ENCODE data around the gene RAB11B.

- TF ChIP-seq CTCF (IDR thresholded peaks at IDR 0.05; ENCODE audit: low read depth, low read length, missing input control) (no peak), SP1 (IDR thresholded peaks at IDR 0.05) (no peak), MAX (IDR thresholded peaks at IDR 0.05) (no peak), YY1 (IDR thresholded peaks at IDR 0.05) (no peak), TAF1 (conservative IDR thresholded peaks at IDR 0.05) (no peak), ATF3 (IDR thresholded peaks at IDR 0.05) (no peak), RAD21 (IDR thresholded peaks at IDR 0.05) (no peak), RXRA (IDR thresholded peaks at IDR 0.05) (peak in 1 of 2 donors; percentile 12), EGR1 (IDR thresholded peaks at IDR 0.05; ENCODE audit: low read depth in 2 of 2) (no peak)
- TF ChIP-seq, protein P1, sequence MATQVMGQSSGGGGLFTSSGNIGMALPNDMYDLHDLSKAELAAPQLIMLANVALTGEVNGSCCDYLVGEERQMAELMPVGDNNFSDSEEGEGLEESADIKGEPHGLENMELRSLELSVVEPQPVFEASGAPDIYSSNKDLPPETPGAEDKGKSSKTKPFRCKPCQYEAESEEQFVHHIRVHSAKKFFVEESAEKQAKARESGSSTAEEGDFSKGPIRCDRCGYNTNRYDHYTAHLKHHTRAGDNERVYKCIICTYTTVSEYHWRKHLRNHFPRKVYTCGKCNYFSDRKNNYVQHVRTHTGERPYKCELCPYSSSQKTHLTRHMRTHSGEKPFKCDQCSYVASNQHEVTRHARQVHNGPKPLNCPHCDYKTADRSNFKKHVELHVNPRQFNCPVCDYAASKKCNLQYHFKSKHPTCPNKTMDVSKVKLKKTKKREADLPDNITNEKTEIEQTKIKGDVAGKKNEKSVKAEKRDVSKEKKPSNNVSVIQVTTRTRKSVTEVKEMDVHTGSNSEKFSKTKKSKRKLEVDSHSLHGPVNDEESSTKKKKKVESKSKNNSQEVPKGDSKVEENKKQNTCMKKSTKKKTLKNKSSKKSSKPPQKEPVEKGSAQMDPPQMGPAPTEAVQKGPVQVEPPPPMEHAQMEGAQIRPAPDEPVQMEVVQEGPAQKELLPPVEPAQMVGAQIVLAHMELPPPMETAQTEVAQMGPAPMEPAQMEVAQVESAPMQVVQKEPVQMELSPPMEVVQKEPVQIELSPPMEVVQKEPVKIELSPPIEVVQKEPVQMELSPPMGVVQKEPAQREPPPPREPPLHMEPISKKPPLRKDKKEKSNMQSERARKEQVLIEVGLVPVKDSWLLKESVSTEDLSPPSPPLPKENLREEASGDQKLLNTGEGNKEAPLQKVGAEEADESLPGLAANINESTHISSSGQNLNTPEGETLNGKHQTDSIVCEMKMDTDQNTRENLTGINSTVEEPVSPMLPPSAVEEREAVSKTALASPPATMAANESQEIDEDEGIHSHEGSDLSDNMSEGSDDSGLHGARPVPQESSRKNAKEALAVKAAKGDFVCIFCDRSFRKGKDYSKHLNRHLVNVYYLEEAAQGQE (IDR thresholded peaks at IDR 0.05): no peak
These were observed 62.4 kb downstream of the RAB11B start for GRCh38 chr19:8452446-8453123.
